Immature natural killer cell (primary cell): Measurements from ENCODE around the gene ODAD2. TPM values are rescaled to one million over a fixed set of nuclear protein-coding genes. Genes with fewer than 3 reads are reported as not detected.

Experiments used
- DNase-seq, 3 donors: peaks; one replicate each; pipeline ENCODE4 v3.0.0; 2022; ENCODE audit warnings: mixed read lengths in 1 of 3
- H3K27ac Mint-ChIP-seq, 6 donors: one replicate each; pipeline ENCODE4 v1.8.0; 2020; ENCODE audit warnings: mixed read lengths in 6 of 6, mild to moderate bottlenecking in 5 of 6, inconsistent platforms in 4 of 6, moderate library complexity in 3 of 6
- H3K27me3 Mint-ChIP-seq, 3 donors: one replicate each; pipeline ENCODE4 v1.8.0; 2020 to 2021; ENCODE audit warnings: low read depth in 3 of 3, mild to moderate bottlenecking in 3 of 3, mixed read lengths in 3 of 3, moderate library complexity in 3 of 3, inconsistent platforms in 1 of 3
- H3K36me3 Mint-ChIP-seq, 3 donors: one replicate each; pipeline ENCODE4 v1.8.0; 2020; ENCODE audit warnings: mixed read lengths in 3 of 3, inconsistent platforms in 2 of 3, mild to moderate bottlenecking in 2 of 3
- H3K4me1 Mint-ChIP-seq, 2 donors: one replicate each; pipeline ENCODE4 v1.8.0; 2020; ENCODE audit warnings: inconsistent platforms in 2 of 2, mild to moderate bottlenecking in 2 of 2, mixed read lengths in 2 of 2, moderate library complexity in 1 of 2
- H3K4me3 Mint-ChIP-seq, 5 donors: one replicate each; pipeline ENCODE4 v1.8.0; 2020; ENCODE audit warnings: mild to moderate bottlenecking in 5 of 5, mixed read lengths in 5 of 5, inconsistent platforms in 3 of 5, moderate library complexity in 3 of 5
- H3K9me3 Mint-ChIP-seq, 6 donors: one replicate each; pipeline ENCODE4 v1.8.0; 2020; ENCODE audit warnings: mild to moderate bottlenecking in 6 of 6, mixed read lengths in 6 of 6, inconsistent platforms in 4 of 6, moderate library complexity in 3 of 6
- polyA plus RNA-seq, 3 donors: library from polyadenylated mRNA; unstranded; fragments of 300-500 nt; fragmentation: Illumina TruSeq; gene quantifications; one replicate each; pipeline ENCODE4 v1.2.3, GENCODE V29; 2021

ODAD2 gene
- polyA plus RNA-seq, 3 donors from 2014 or later: not detected

DNA sequence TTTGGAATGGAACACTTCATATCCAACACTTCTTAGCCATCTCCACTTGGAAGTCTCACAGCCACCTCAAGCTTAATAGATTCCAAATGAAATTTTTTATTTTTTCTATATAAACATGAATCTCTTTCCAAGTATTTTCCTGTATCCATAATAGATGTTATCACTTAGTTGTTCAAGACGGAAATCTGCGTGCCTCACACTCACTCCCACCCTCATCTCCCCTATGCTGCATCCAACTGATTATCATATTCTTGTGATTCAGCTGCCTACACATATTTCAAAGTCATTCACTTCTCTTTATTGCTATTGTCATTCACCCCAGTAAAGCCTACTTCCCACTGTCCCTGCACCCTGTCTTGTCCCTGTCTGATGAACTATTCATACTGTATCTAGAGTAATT lies 183.0 kb downstream of the ODAD2 start:
- no peaks in the 10 kb centered on the region for H3K36me3 Mint-ChIP-seq
- peaks cover 0 to 2% (median 0%) of the 10 kb centered on the region in 3 donors for H3K27me3 Mint-ChIP-seq
- no peaks in the 10 kb centered on the region for H3K9me3 Mint-ChIP-seq
- DNase-seq: no peak
- H3K27ac Mint-ChIP-seq: no peak overlapping the region
- H3K4me1 Mint-ChIP-seq: no peaks in the 10 kb centered on the region
- no peak overlapping the region for H3K4me3 Mint-ChIP-seq

DNA sequence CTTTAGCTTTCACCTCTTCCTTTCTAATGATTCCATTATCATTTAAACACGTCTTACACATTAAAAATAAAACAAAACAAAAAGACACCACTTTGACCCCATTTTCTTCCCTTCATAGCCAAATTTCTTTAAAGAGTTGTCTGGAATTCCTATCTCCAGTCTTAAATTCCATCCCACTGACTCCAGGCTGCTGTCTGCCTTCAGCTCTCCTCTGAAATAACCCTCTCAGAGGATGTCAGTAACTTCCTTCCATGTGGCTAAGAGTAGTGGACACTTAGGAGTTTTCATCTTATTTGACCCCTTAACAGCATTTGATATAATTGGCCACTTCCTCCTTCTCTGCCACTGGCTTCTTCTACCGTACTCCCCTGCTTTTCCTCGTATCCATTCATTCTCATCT lies 183.6 kb downstream of the ODAD2 start:
- no peak for DNase-seq
- no peaks in the 10 kb centered on the region for H3K4me1 Mint-ChIP-seq
- H3K27ac Mint-ChIP-seq: no peak overlapping the region
- peaks cover 0 to 2% (median 0%) of the 10 kb centered on the region in 3 donors for H3K27me3 Mint-ChIP-seq
- H3K36me3 Mint-ChIP-seq: no peaks in the 10 kb centered on the region
- H3K9me3 Mint-ChIP-seq: no peaks in the 10 kb centered on the region
- H3K4me3 Mint-ChIP-seq: no peak overlapping the region

- Mint-ChIP-seq H3K4me3 (no peak overlapping the region), H3K27ac (no peak overlapping the region), H3K4me1 (no peaks in the 10 kb centered on the region), H3K9me3 (no peaks in the 10 kb centered on the region), H3K27me3 (peaks cover 2 to 12% (median 2%) of the 10 kb centered on the region in 3 donors), H3K36me3 (no peaks in the 10 kb centered on the region)
- DNase-seq: no peak
Observed at GRCh38 chr10:27805180-27805579, 193.7 kb downstream of the ODAD2 start.

GRCh38 chr10:27804136-27804535 lies 194.7 kb downstream of the ODAD2 start:
- H3K4me1 Mint-ChIP-seq: no peaks in the 10 kb centered on the region
- DNase-seq: no peak
- peaks cover 2 to 12% (median 2%) of the 10 kb centered on the region in 3 donors for H3K27me3 Mint-ChIP-seq
- no peaks in the 10 kb centered on the region for H3K36me3 Mint-ChIP-seq
- H3K9me3 Mint-ChIP-seq: no peaks in the 10 kb centered on the region
- H3K4me3 Mint-ChIP-seq: no peak overlapping the region
- H3K27ac Mint-ChIP-seq: no peak overlapping the region

- Mint-ChIP-seq H3K4me1 (no peaks in the 10 kb centered on the region), H3K4me3 (no peak overlapping the region), H3K36me3 (no peaks in the 10 kb centered on the region), H3K27ac (no peak overlapping the region), H3K9me3 (no peaks in the 10 kb centered on the region), H3K27me3 (peaks cover 0 to 12% (median 2%) of the 10 kb centered on the region in 3 donors)
- no peak for DNase-seq
Observed at GRCh38 chr10:27801171-27801785, 197.6 kb downstream of the ODAD2 start.

- Mint-ChIP-seq H3K9me3 (no peaks in the 10 kb centered on the region), H3K27me3 (peaks cover 0 to 11% (median 0%) of the 10 kb centered on the region in 3 donors), H3K36me3 (no peaks in the 10 kb centered on the region), H3K4me1 (no peaks in the 10 kb centered on the region), H3K4me3 (no peak overlapping the region), H3K27ac (no peak overlapping the region)
- DNase-seq: no peak
Observed at GRCh38 chr10:27799046-27799445, 199.8 kb downstream of the ODAD2 start.

DNA sequence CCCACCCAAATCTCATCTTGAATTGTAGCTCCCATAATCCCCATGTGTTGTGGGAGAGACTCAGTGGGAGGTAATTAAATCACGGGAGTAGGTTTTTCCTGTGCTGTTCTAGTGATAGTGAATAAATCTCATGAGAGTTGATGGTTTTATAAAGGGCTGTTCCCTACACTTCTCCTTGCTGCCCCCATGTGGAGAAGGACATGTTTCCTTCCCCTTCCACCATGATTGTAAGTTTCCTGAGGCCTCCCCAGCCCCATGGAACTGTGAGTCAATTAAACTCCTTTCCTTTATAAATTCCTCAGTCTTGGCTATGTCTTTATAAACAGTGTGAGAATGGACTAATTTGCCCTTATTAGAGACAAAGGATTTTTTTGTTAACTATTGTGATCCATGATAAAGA lies 204.7 kb downstream of the ODAD2 start:
- H3K9me3 Mint-ChIP-seq: no peaks in the 10 kb centered on the region
- peaks cover 0 to 25% (median 3%) of the 10 kb centered on the region in 3 donors for H3K27me3 Mint-ChIP-seq
- H3K4me1 Mint-ChIP-seq: no peaks in the 10 kb centered on the region

GRCh38 chr10:27792216-27792615 lies 206.7 kb downstream of the ODAD2 start:
- peaks cover 2 to 31% (median 3%) of the 10 kb centered on the region in 3 donors for H3K27me3 Mint-ChIP-seq
- no peaks in the 10 kb centered on the region for H3K9me3 Mint-ChIP-seq

More for the DNA sequence above, 204.7 kb downstream of the ODAD2 start:
- no peak overlapping the region for H3K27ac Mint-ChIP-seq
- no peaks in the 10 kb centered on the region for H3K36me3 Mint-ChIP-seq
- H3K4me3 Mint-ChIP-seq: no peak overlapping the region
- DNase-seq: no peak

DNA sequence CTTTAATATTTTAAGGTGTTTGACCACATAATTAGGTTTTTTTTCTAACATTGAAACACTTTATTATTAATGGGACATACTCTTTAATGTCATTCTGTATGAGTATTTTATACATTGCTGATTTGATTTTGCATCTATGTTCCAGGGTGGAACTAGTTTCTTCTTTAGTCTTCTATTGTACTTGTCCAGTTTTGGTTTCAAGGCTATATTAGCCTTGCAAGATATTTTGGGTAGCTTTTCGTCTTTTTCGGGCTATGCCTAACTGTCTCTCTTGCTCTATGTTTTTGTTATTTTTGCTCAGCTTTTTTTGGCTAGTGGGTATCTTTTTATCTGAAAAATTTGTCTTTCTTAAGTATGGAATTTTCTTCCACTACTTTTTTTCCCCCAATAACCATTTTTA lies 214.6 kb downstream of the ODAD2 start:
- H3K27ac Mint-ChIP-seq: no peak overlapping the region
- no peak overlapping the region for H3K4me3 Mint-ChIP-seq
- no peak for DNase-seq
- no peaks in the 10 kb centered on the region for H3K36me3 Mint-ChIP-seq
- H3K4me1 Mint-ChIP-seq: no peaks in the 10 kb centered on the region
- H3K9me3 Mint-ChIP-seq: peaks cover 0 to 6% (median 0%) of the 10 kb centered on the region in 6 donors
- H3K27me3 Mint-ChIP-seq: peaks cover 6 to 22% (median 10%) of the 10 kb centered on the region in 3 donors

More at GRCh38 chr10:27792216-27792615, 206.7 kb downstream of the ODAD2 start:
- H3K27ac Mint-ChIP-seq: no peak overlapping the region
- H3K4me1 Mint-ChIP-seq: no peaks in the 10 kb centered on the region
- H3K4me3 Mint-ChIP-seq: no peak overlapping the region
- DNase-seq: no peak
- no peaks in the 10 kb centered on the region for H3K36me3 Mint-ChIP-seq

DNA sequence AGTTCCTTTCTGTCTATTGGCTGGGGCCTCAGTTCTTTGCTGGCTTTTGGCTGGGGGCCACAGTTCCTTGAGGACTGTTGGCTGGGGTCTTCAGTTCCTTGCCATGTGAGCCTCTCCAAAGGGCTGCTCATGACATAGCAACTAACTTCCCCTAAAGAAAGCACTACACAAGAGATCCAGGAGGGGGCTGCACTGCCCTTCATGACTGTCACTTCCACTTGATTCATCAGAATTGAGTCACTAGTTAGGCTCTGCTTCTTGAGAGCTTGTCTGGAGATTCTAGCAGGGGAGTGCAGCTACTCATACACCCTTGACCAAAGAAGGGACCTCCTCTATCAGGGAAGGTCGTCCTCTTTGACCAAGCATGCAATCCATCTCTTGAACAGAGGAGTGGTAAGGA lies 215.2 kb downstream of the ODAD2 start:
- Mint-ChIP-seq H3K27ac (peak overlapping the region in 1 of 6 donors; percentile 51), H3K4me3 (no peak overlapping the region)

DNA sequence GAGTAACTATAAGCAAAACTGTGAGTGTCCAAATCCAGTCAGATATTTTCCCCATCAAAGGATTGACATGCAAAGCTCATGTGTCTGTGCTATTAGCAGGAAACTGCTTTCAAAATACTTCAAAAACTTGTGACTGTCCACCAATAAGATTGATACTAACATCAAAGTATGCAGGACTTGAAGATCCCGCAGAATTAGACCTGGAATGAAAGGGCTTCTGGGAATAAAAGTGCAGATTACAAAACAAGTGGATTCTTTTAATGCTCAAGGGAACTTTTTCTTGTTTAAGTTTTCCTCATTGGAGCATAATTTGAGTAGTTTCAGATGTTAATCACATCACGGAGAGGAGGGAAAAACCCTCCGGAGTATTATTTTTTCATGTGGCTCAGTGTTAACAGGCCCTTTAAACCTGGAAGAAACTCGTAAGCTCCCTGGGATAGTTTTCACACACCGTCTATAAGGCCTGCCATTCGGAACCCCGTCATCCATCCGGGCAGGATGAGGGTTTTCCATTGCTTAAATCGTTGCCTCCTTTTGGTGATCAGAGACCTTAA lies 219.3 kb downstream of the ODAD2 start:
- Mint-ChIP-seq H3K27me3 (peaks cover 4 to 21% (median 12%) of the 10 kb centered on the region in 3 donors), H3K36me3 (no peaks in the 10 kb centered on the region), H3K27ac (no peak overlapping the region), H3K9me3 (peaks cover 0 to 6% (median 0%) of the 10 kb centered on the region in 6 donors), H3K4me1 (no peaks in the 10 kb centered on the region), H3K4me3 (no peak overlapping the region)
- DNase-seq: no peak

More for the DNA sequence above, 215.2 kb downstream of the ODAD2 start:
- Mint-ChIP-seq H3K9me3 (peaks cover 0 to 6% (median 0%) of the 10 kb centered on the region in 6 donors), H3K36me3 (no peaks in the 10 kb centered on the region), H3K27me3 (peaks cover 6 to 18% (median 10%) of the 10 kb centered on the region in 3 donors), H3K4me1 (no peaks in the 10 kb centered on the region)
- DNase-seq: peak in 2 of 3 donors; percentile 1 to 19

GRCh38 chr10:27774831-27775230 lies 224.0 kb downstream of the ODAD2 start:
- Mint-ChIP-seq H3K9me3 (peaks cover 0 to 3% (median 0%) of the 10 kb centered on the region in 6 donors), H3K4me3 (no peak overlapping the region), H3K27ac (no peak overlapping the region), H3K4me1 (peaks cover 2 to 12% of the 10 kb centered on the region in 2 donors), H3K27me3 (peaks cover 5 to 9% (median 7%) of the 10 kb centered on the region in 3 donors), H3K36me3 (no peaks in the 10 kb centered on the region)
- DNase-seq: no peak

- Mint-ChIP-seq H3K27me3 (peaks cover 5 to 9% (median 9%) of the 10 kb centered on the region in 3 donors), H3K36me3 (no peaks in the 10 kb centered on the region), H3K27ac (no peak overlapping the region), H3K9me3 (peaks cover 0 to 3% (median 0%) of the 10 kb centered on the region in 6 donors), H3K4me3 (no peak overlapping the region), H3K4me1 (peaks cover 2 to 12% of the 10 kb centered on the region in 2 donors)
- peak; percentile 9 to 19 (median 10) for DNase-seq
Observed at GRCh38 chr10:27771231-27771630, 227.6 kb downstream of the ODAD2 start.

GRCh38 chr10:27770181-27770580 lies 228.7 kb downstream of the ODAD2 start:
- Mint-ChIP-seq H3K36me3 (no peaks in the 10 kb centered on the region), H3K27me3 (peaks cover 3 to 5% (median 5%) of the 10 kb centered on the region in 3 donors), H3K27ac (no peak overlapping the region), H3K4me3 (no peak overlapping the region), H3K4me1 (peaks cover 2 to 12% of the 10 kb centered on the region in 2 donors), H3K9me3 (peaks cover 0 to 3% (median 0%) of the 10 kb centered on the region in 6 donors)
- no peak for DNase-seq
